Natural killer cell (primary cell): ENCODE data around the gene MYLIP. TPM values are rescaled to one million over a fixed set of nuclear protein-coding genes. Genes with fewer than 3 reads are reported as not detected.

ENCODE experiments used
- ATAC-seq, 3 donors: fragments of 150-1000 bp in 2 of 3; fragments of 200-7000 bp in 1 of 3; cut with Tn5 transposase; 1 replicate in 1 of 3; 2 replicates in 2 of 3; pipeline ENCODE4 v1.10.0; 2021; ENCODE audit warnings: mild to moderate bottlenecking in 2 of 3, moderate library complexity in 2 of 3
- DNase-seq, 2 donors: peaks; one replicate each; pipeline versions ENCODE4 v3.0.0 to v3.0.0-alpha.2; 2013 to 2021; ENCODE audit warnings: mixed read lengths in 1 of 2
- H3K27ac ChIP-seq: one replicate; pipeline ENCODE4 v1.5.1; 2013; ENCODE audit warnings: mild to moderate bottlenecking, low read length
- H3K27me3 ChIP-seq: one replicate; pipeline ENCODE4 v1.6.1; 2013; ENCODE audit warnings: low read length; ENCODE audit not compliant: control insufficient read depth, insufficient read depth
- H3K36me3 ChIP-seq: one replicate; pipeline ENCODE4 v1.6.1; 2013; ENCODE audit warnings: low read length; ENCODE audit not compliant: control insufficient read depth, insufficient read depth
- H3K4me1 ChIP-seq: one replicate; pipeline ENCODE4 v1.6.1; 2013; ENCODE audit warnings: low read length; ENCODE audit not compliant: control insufficient read depth, insufficient read depth
- H3K4me3 ChIP-seq: one replicate; pipeline ENCODE4 v1.5.1; 2013; ENCODE audit warnings: low read length
- H3K9me3 ChIP-seq: one replicate; pipeline ENCODE4 v1.6.1; 2013; ENCODE audit warnings: low read length; ENCODE audit not compliant: control insufficient read depth, insufficient read depth
- H3K27ac Mint-ChIP-seq, 2 donors: one replicate each; pipeline ENCODE4 v1.8.0; 2022; ENCODE audit warnings: mild to moderate bottlenecking in 2 of 2, mixed read lengths in 2 of 2, moderate library complexity in 1 of 2
- H3K27me3 Mint-ChIP-seq, 2 donors: one replicate each; pipeline ENCODE4 v1.8.0; 2022; ENCODE audit warnings: low read depth in 2 of 2, mixed read lengths in 2 of 2
- H3K36me3 Mint-ChIP-seq: one replicate; pipeline ENCODE4 v1.8.0; 2022; ENCODE audit warnings: mixed read lengths
- H3K4me1 Mint-ChIP-seq, 2 donors: one replicate each; pipeline ENCODE4 v1.8.0; 2022; ENCODE audit warnings: mixed read lengths in 2 of 2
- H3K4me3 Mint-ChIP-seq: one replicate; pipeline ENCODE4 v1.8.0; 2022; ENCODE audit warnings: mild to moderate bottlenecking, moderate library complexity, mixed read lengths
- H3K9me3 Mint-ChIP-seq, 2 donors: one replicate each; pipeline ENCODE4 v1.8.0; 2022; ENCODE audit warnings: mixed read lengths in 2 of 2
- CTCF ChIP-seq: fragments of 200-600 bp; IDR thresholded peaks from one replicate; pipeline ENCODE4 v1.8.0; 2022; ENCODE audit warnings: antibody characterized with exemption
- WGBS: methylation state at CpG from one replicate; pipeline ENCODE4 v1.1.7; 2013; ENCODE audit warnings: missing lambda C conversion rate; ENCODE audit not compliant: insufficient coverage; 5-methylcytosine and 5-hydroxymethylcytosine counted together
- intact Hi-C: fragments of 100-400 bp; cut with micrococcal nuclease; formaldehyde crosslinking; loops from one replicate; pipeline ENCODE4 v1.14.2; 2022
- total RNA-seq, 4 donors: library from RNA; stranded (reverse); fragments of 120-200 nt in 1 of 4; gene quantifications; one replicate each; pipeline versions ENCODE4 v1.2.3 to v1.2.4, GENCODE V29; 2013 to 2022

MYLIP gene
- total RNA-seq, 3 donors from 2014 or later (not counting 1 experiment from before 2014, with no cell fraction given) = 127 to 207 (median 150) TPM

- peaks cover 0 to 1% of the 10 kb centered on the region in 2 donors for H3K27me3 Mint-ChIP-seq
- H3K9me3 Mint-ChIP-seq = peaks cover 2 to 4% of the 10 kb centered on the region in 2 donors
- H3K36me3 Mint-ChIP-seq = peaks cover 6% of the 10 kb centered on the region
- intact Hi-C loops = no loop called here
- DNase-seq (no peak), ATAC-seq (no peak)
- no peaks in the 10 kb centered on the region for H3K36me3 ChIP-seq
- TF ChIP-seq CTCF = no peak
- no peaks in the 10 kb centered on the region for H3K27me3 ChIP-seq
- H3K27ac ChIP-seq = no peak overlapping the region
- H3K27ac Mint-ChIP-seq = no peak overlapping the region
- 99% methylated on average over 3 of the region's 3 CpGs for WGBS
- peaks cover 28 to 33% of the 10 kb centered on the region in 2 donors for H3K4me1 Mint-ChIP-seq
- peaks cover 21% of the 10 kb centered on the region for H3K9me3 ChIP-seq
- no peak overlapping the region for H3K4me3 ChIP-seq
- H3K4me1 ChIP-seq = peaks cover 22% of the 10 kb centered on the region
- H3K4me3 Mint-ChIP-seq = no peak overlapping the region
Measured at GRCh38 chr6:16184551-16184950, 55.7 kb downstream of the MYLIP start.

GRCh38 chr6:16187176-16187575 is 58.3 kb downstream of the MYLIP start:
- no peak for DNase-seq
- no peaks in the 10 kb centered on the region for H3K36me3 Mint-ChIP-seq
- peaks cover 2% of the 10 kb centered on the region for H3K27me3 ChIP-seq
- no peak for ATAC-seq
- H3K4me3 ChIP-seq = no peak overlapping the region
- no peaks in the 10 kb centered on the region for H3K9me3 Mint-ChIP-seq
- peaks cover 4% of the 10 kb centered on the region for H3K4me1 ChIP-seq
- TF ChIP-seq CTCF = no peak
- H3K36me3 ChIP-seq = no peaks in the 10 kb centered on the region
- H3K27ac Mint-ChIP-seq = no peak overlapping the region
- intact Hi-C loops = no loop called here
- no peak overlapping the region for H3K27ac ChIP-seq
- peaks cover 8 to 17% of the 10 kb centered on the region in 2 donors for H3K27me3 Mint-ChIP-seq
- H3K4me3 Mint-ChIP-seq = no peak overlapping the region
- H3K9me3 ChIP-seq = no peaks in the 10 kb centered on the region
- peaks cover 7 to 12% of the 10 kb centered on the region in 2 donors for H3K4me1 Mint-ChIP-seq
- 93% methylated on average over 2 of the region's 2 CpGs for WGBS

- Histone ChIP-seq H3K4me3 (no peak overlapping the region), H3K27me3 (peaks cover 3% of the 10 kb centered on the region), H3K9me3 (no peaks in the 10 kb centered on the region), H3K4me1 (no peaks in the 10 kb centered on the region), H3K27ac (no peak overlapping the region), H3K36me3 (no peaks in the 10 kb centered on the region)
- intact Hi-C loops = no loop called here
- no peak for TF ChIP-seq CTCF
- DNase-seq (no peak), ATAC-seq (no peak)
- Mint-ChIP-seq H3K36me3 (no peaks in the 10 kb centered on the region), H3K27me3 (peaks cover 16 to 30% of the 10 kb centered on the region in 2 donors), H3K4me3 (no peak overlapping the region), H3K27ac (no peak overlapping the region), H3K9me3 (no peaks in the 10 kb centered on the region), H3K4me1 (no peaks in the 10 kb centered on the region)
- 100% methylated on average over 1 of the region's 1 CpG for WGBS
Measured at GRCh38 chr6:16190214-16190613, 61.3 kb downstream of the MYLIP start.

GRCh38 chr6:16196260-16196983 is 67.5 kb downstream of the MYLIP start:
- intact Hi-C loops = no loop called here
- DNase-seq = no peak
- Mint-ChIP-seq H3K9me3 (no peaks in the 10 kb centered on the region), H3K27me3 (peaks cover 24 to 26% of the 10 kb centered on the region in 2 donors), H3K4me1 (no peaks in the 10 kb centered on the region), H3K4me3 (no peak overlapping the region), H3K36me3 (no peaks in the 10 kb centered on the region), H3K27ac (no peak overlapping the region)
- no peak for ATAC-seq
- WGBS = 93% methylated on average over 13 of the region's 14 CpGs
- no peak for TF ChIP-seq CTCF
- Histone ChIP-seq H3K9me3 (no peaks in the 10 kb centered on the region), H3K4me1 (no peaks in the 10 kb centered on the region), H3K27me3 (peaks cover 4% of the 10 kb centered on the region), H3K36me3 (no peaks in the 10 kb centered on the region), H3K27ac (no peak overlapping the region), H3K4me3 (no peak overlapping the region)
